Left lobe of liver (tissue), 2 donors: Measurements from ENCODE around the gene ZNF516. TPM values are rescaled to one million over a fixed set of nuclear protein-coding genes. Genes with fewer than 3 reads are reported as not detected.

Source experiments
- ATAC-seq: fragments of 200-7000 bp; cut with Tn5 transposase; one replicate; pipeline ENCODE4 v1.9.1; 2020; ENCODE audit warnings: mild to moderate bottlenecking, moderate library complexity
- DNase-seq: peaks from one replicate; pipeline ENCODE4 v3.0.0-alpha.2; 2020; ENCODE audit warnings: low spot score
- total RNA-seq: library from RNA; stranded (reverse); gene quantifications from one replicate; pipeline ENCODE4 v1.2.1, GENCODE V29; 2021
- donor health status: DM: no; HTN: no; CAD: no; lungs with moderate emphysema.
- donor health status: DM: no; HTN: yes; CAD: no.

The ZNF516 gene
- total RNA-seq, 1 donor from 2014 or later, result 16.2 TPM

DNA sequence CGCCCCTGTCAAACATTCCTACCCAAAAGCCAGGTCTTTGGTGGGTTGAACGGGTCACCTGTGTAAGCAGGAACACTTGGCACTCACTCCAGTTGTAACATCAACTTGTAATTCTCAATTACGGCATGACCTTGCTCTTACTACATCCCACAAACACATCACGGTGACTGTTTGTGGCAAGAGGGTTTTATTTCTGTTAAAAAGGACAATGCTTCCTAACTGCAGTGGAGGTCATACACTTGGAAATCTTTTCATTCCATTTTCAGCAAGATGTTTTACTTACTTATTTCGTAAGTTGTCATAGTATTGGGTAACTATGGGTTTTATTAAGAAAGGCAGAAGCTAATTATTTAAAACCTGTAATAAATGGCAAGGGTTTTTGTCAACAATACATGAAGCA lies 126.1 kb downstream of the ZNF516 start:
- no peak for ATAC-seq
- DNase-seq, result peak; percentile 7

DNA sequence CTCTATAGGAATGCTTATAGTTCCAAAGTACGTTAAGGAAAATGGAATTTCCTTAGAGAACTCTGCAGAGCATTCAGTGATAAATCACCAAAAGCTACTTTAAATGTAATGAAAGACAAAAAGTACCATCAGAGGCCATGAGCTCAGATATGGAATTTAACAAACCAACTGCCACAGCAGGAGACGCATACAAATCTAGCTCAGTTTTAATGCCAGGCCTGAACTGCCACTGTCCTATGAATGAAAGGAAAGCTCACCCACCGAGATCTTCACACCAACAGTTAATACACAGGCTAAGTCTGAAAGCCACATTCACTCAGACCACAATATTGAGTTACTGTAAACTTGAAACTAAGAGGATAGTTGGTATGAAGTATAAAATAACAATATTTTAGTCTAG lies 126.8 kb downstream of the ZNF516 start:
- ATAC-seq, result no peak

DNA sequence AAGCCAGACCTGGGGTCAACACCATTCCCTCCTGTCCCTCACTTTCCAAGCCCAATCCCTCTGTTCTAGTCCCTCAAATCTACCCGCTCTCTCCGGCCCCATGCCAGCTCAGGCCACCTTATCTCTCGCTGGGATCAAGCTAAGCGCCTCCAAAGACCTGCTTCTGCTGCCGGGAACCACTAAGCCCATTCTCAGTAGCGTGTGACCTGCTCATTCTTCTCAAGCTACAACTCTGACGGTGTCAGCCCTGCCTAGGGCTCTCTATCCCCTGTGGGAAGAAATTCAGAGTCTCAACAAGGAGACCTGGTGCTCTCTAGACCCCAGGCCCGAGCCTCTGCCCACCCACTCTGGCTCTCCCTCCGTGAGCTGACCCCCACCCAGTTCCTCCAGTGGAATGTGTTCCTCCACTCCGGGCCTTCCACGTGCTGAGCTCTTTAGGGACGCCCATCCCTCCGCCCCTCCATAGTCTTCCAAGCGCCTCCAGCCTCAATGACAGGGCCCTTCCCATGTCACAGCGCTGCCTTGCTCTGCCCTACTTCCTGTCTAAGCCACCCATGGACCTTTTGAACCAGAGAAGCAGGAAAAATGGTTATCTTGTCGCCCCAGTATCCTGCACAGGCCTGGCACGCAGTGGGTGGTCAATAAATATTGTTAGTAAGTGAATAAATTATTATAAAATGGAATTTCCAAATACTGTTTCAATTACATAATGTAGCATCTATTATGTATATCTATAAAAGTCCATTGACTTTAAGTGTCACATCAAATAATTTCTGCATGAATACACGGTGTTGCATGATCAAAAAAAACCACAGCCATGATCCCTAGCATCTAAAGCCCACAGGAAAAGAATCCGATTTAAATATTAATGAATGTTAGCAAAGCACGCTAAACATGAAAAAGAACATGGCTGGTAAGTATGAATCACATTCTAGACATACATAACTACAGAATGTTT lies 127.6 kb downstream of the ZNF516 start:
- ATAC-seq (no peak), DNase-seq (peak; percentile 24)

More for the DNA sequence above, 126.8 kb downstream of the ZNF516 start:
- DNase-seq, result no peak

DNA sequence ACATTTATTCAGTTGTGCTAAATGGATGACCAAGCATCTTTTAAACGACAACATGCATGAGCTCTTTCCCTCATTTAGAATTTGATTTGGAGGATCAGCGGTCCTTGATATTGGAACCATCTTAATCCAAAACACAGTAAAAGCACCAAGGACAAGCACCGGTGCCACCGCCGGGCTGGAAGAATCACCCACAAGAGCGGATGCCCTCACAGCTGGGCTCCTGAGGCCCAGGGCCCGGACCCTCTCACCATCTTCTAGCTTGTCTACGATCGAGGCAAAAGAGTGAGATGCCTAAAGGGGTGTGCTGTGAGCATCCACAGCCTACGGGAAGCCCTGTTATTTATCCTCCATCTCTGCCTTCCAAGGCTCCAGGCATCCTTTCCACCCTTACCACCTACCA lies 129.5 kb downstream of the ZNF516 start:
- no peak for ATAC-seq
- peak; percentile 26 for DNase-seq

DNA sequence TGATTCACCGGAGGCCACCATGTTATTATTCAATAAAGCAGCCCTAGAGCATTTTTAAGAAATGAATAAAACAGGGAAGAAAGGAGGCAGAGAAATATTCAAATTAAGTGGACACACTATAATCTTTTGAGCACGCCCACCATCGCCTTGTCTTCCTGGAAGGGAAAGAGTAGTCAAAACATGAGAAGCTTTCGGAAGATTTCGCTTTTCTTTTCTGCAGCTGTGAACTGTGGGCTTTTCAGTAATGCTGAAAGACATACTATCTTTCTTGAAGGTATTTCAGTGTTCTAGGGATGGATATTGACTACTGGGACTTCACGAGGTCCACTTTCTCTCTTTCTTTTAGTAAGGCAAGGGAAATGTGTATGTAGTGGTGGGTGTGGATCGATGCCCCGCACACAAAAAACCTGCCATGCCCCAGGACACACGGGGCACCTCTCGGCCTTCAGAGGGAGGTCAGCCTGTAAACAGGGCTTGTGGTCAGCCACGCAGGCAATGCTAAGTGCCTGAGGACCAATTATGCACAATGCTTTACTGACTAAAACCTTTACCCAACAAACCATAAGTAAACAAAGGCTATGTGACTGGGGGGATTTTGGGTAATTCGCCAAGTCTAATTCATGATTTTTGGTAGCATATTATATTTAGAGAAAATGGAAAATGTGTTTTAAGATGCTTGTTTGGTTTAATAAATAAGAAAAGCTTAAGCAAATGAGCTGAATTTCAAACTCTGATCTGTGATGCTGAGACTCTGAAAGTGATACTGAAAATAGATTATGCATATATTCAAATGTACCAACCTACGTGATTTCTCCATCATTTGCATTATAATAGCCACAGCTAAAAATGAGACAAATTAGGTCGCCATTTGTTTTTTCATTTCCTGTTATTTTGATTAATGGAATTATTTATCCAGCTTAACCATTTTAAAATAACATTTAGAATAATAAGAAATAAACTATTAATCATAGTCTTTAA lies 130.5 kb downstream of the ZNF516 start:
- no peak for ATAC-seq
- no peak for DNase-seq

DNA sequence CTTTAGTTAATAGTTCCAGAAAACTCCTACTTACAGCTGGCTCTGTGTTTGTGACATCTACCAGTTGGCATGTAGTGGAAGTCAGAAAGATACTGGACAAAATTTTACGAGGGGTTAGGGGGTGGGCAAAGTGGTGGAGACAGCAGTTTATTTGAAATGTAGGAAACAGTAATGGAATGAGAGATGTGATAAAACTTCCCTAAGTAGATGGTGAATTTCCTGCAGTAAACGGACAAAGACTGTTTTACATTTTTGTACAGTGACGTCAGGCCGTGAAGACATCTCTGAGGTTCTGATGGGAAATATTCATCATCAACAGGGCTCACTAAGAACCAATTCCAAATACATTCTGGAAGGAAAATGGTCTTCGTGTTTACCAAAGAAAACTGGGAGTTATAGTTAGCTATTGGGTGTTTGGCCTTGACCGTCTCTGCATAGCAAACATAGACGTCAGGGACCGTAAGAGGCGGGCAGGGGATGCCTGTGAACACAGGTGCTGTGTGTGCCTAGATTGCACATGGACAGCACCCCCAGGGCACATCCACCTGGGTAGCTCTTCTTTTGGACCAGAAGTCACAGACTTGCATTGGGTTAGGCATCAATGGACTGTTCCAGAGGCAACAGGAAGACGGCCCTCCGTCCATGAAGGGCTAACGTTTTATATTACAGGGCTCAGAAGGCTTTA lies 131.5 kb downstream of the ZNF516 start:
- no peak for DNase-seq
- peak; percentile 23 for ATAC-seq

DNA sequence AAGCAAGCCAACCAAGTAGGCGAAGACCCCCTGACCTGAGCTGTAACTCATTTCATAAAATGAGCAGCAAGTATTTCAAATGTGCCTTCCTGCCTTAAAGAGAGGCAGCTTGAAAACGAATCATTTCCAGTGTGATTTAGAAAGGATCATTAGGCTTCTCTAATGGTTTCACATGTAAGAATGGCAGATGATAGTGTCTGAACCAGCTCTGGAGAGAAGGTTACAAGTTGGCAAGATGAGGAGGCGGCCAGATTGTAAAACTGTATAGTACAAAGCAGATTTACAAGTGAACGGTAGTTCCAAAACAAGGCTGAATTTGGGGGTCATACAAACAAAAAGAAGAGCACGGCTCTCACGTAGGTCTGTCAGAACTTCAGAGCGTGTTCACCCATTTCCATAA lies 132.4 kb downstream of the ZNF516 start:
- ATAC-seq, result no peak
- DNase-seq, result no peak

DNA sequence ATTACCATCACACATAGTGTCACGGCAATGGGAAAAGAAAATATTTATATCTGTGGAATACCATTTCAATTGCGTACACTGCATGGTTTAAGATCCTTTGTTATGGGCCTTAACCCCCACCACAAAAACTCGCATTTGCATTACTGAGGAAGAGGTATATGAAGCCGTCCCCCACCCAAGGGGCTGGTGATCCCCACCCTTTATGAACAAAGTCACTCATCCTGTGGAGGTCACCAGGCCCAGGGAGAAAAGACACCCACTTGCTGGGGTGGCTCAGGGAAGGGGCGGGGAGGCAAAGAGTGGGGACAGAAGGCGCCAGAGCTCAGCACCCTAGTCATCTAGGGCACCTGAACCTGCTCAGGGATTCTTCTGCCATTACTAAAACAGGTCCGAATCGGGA lies 133.8 kb downstream of the ZNF516 start:
- no peak for ATAC-seq
- DNase-seq, result no peak

DNA sequence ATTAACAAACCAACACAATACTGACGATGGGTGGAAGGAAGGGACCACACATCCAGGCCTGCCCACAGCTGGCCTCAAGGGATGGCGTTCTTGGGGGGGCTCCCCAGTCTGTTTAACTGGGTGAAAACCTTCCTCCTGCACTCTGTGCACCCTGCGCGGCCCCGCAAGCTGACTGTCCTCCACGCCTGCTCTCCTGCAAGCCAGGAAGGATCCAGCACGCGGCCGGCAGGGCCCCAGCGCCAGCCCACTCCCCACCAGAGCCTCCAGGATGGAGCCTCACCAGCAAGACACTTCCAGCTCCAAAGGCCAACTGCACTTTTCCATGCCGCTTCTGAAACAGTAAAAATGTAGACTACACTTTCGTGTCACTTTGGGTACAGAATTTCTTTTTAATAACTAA lies 135.1 kb downstream of the ZNF516 start:
- DNase-seq (no peak), ATAC-seq (no peak)

DNA sequence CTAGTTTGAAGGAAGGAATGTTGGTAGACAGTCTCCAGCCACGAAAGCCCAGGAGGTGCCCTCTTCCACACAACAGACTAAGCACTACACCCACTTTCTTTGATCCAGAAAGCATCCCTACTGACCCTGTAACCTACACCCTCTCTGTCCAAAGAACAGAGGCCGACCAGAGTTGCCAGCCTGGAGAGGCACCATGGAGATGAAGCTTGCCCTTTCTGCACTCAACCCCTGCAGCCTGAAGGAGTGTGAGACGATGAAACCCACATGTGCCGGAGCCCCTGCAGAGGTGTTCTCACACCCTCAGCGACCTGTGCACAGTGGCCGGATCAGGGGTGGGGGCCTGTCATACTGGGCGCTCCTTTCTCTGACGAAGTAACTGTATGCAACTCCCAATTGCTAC lies 136.3 kb downstream of the ZNF516 start:
- no peak for DNase-seq

DNA sequence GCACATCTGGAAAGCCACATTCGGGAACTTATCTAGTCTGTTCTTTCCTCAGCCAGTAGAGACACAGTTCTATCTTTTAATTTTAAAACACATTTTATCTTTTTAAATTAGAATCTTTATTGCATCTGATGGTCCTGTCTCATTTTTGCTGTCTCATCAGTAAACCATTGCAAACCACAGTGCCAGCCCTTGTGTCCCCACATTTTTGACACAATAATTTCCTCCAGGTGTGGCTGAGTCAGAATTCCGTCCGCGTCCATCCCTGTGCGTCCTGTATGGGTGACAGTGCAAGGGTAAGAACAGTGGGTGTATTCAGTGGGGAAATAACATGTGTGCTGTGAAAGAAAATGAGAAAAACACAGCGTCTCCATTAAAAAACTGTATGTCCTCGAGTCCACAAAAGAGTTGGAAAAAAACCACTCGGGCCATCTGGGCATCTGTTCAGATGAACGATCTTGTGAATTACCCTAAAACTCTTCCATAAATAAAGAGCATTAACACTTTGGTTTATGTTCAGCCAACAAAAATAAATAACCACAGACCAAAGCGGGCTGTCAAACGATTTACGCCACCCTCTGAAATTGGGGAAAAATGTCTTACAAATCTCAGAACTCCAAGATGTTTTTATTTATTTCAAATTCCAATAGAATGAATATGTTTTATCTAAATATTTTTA lies 137.3 kb downstream of the ZNF516 start:
- ATAC-seq, result no peak
- DNase-seq, result no peak

More for the DNA sequence above, 136.3 kb downstream of the ZNF516 start:
- no peak for ATAC-seq

DNA sequence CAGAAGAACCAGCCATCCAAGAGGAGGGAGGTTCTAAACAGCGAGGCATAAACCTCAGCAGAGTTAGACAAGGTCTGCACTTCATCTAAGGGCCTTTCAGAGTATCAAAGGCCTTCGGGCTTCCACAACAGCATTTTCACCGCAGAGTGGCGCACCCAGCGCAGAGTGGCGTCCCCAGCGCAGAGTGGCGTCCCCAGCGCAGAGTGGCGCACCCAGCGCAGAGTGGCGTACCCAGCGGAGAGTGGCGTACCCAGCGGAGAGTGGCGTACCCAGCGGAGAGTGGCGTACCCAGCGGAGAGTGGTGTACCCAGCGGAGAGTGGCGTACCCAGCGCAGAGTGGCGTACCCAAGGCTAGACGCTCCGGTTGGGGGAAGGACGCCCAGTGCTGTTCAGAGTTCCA lies 137.9 kb downstream of the ZNF516 start:
- no peak for DNase-seq
- ATAC-seq, result no peak

DNA sequence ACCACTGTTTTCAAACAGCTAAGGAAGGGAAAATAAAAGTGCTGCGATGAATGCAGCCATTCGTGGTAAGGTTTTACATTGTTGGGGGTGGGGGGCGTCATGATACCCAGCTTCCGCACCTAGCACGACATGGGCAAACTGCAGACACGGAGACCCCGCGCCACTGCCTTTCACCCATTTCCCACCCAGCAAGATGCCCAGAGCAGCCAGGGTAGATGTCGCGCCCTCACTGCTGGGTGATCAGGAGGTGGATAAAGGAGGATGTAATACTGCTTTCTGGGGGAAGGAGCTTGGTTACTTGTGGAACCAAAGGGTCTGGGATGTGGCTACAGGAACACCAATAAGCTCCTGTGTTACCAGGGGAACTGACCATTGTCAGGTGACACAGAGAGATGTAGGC lies 138.4 kb downstream of the ZNF516 start:
- no peak for DNase-seq

DNA sequence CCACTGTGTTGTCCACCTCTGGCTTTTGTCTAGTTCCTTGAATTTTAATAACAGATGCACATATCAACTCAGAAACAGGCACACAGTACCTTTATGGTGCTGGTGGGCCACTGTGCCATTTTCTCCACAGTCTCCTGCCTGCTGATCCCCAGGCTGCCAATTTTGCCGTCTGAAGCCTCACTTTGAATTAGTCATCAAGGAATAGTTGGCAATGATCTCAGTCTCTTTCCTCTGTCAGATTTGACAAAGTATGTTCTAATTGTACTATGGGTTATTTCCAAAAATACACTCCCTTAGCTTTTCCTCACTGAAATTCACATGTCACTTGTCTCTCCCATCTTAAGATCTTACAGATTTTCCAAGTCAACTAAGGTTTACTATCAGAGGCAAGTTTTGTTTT lies 140.7 kb downstream of the ZNF516 start:
- DNase-seq (no peak), ATAC-seq (no peak)

More for the DNA sequence above, 138.4 kb downstream of the ZNF516 start:
- ATAC-seq, result no peak

DNA sequence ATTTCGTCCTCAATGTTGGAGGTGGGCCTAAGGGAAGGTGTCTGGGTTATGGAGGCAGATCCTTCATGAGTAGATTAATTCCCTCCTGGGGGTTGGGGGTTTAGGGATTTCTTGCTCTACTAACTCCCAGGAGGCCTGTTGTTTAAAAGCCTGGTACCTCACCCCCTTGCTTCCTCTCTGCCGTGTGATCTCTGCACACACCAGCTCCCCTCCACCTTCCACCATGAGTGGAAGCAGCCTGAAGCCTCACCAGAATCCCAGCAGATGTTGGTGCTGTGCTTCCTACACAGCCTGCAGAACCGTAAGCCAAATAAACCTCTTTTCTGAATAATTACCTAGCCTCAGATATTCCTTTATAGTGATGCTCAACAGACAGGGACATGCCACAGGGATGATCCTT lies 141.5 kb downstream of the ZNF516 start:
- ATAC-seq (no peak), DNase-seq (no peak)

DNA sequence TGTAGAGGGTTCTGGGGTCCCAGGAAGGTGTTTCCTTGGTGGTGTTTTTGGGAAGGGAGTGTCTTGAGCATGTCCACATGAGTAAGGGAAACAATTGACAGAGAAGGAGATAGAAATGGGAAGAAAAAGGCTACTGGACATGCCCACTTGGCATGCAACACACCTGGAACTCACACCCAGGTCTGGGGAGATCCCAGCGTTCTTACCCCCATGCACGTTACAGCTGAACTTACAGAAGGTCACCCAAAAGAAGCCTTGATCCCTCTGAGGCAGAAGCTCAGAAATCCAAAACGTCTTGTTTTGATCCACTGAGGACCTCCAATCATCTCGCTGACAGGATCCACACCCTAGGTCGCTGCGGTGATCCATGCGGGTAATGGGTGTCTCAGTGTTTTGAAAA lies 142.0 kb downstream of the ZNF516 start:
- ATAC-seq, result no peak
- no peak for DNase-seq

DNA sequence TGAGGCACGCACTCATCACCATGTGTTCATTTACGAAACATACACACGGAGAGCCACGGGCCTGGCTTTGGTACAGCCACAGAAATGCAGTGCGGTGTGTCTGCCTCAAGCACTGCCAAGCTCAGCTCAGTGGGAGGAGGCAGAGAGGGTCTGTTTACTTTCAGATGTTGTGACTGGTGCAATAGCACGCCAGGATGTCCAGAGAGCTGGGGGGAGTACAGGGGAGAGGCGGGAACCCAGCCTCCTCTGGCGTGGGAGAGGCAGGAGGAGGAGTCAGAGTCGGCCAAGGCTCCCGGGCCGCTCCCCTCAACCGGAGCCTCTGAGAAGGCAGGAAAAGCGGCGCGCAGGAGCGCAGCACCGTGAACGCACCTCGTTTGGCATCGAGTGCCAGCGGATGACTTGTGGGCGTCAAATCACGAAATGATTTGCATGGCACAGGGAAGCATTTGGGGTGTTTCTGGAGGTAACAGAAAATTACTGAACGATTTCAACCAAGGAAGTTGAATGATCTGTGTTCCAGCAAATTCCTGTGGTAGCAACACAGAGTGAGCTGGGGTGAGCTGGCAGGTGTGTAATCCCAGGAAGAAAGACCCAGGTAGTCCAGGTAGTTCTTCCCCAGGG lies 143.0 kb downstream of the ZNF516 start:
- ATAC-seq (peak; percentile 32), DNase-seq (no peak)

DNA sequence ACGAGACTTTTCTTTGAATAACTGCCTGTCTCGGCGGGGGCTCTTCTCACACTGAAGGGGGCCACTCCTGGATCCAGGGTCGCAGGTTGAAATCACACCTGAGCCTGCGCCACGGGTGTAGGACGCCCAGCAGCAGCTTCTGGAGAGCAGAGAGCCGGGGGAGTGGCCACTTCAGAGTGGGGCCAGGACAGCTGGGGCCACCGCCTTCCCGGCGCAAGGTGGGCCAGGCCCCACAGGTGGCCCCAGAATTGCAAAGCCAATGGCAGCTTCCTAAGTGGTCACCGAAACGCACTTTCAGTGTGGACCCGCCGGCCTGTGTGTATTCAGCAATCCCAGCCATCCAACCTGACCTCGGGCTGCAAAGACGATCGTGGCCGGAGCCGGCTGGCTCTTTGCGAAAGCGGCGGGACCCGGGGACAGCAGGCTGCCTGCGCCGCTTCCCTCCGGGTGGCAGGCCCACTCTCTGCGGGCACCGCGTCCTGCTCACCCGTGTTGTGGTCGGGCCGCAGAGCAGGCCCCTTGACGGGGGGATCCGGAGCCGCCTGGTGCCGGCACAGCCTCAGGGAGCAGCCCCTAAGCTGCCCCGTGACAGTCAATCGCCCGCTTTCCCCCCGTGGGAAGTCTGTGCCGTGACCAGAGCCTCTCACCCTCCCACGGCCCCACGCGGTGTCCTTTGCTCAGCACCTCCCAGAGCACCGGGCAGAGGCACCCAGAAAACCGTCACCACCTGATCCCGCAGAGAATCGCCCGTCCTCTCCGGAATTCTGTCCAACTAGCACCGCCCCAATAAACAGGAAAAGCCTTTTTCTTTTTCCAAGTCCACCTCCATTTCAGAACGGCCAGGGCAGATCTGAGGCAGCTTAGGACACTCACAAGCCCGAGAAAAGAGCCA lies 144.7 kb downstream of the ZNF516 start:
- no peak for DNase-seq

More for the DNA sequence above, 144.7 kb downstream of the ZNF516 start:
- no peak for ATAC-seq
